GM18505 (cell line): Measurements from ENCODE around the gene DVL1.
"Not testable (repeated sequence)": the region's sequence is repeated elsewhere in the genome, so short reads cannot be mapped to it uniquely, and the experiment has no call there.

Source experiments
- ATAC-seq: cut with Tn5 transposase; IDR thresholded peaks from one replicate; pipeline ENCODE4 v1.9.1; 2021; ENCODE audit not compliant: unreplicated experiment
- POLR2A ChIP-seq: IDR thresholded peaks from 4 replicates; pipeline ENCODE4 v1.6.1; 2011; ENCODE audit warnings: borderline replicate concordance; ENCODE audit not compliant: insufficient read depth, insufficient read length; ENCODE audit errors: extremely low read depth

DVL1 gene

DNA sequence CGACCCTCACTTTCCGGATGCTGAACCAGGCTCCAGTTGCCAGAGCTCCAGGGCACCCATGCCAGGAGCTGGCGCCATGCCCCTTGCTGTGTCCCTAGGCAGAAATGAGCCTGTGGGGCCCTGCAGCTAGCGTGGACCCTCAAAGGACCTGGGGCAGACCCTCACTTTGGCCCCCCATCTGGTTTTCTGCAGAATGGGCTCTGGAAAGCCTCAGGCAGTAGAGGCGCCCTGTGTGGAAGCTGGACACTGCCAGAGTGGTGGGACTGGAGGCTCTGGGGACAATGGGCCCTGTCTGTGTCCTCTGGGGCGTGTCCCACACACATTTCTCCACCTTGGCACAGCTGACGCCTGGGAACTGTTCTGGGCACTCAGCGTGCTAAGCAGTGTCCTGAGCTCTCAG, 32.1 kb upstream of the DVL1 start:
- TF ChIP-seq POLR2A: no peak
- no peak for ATAC-seq

DNA sequence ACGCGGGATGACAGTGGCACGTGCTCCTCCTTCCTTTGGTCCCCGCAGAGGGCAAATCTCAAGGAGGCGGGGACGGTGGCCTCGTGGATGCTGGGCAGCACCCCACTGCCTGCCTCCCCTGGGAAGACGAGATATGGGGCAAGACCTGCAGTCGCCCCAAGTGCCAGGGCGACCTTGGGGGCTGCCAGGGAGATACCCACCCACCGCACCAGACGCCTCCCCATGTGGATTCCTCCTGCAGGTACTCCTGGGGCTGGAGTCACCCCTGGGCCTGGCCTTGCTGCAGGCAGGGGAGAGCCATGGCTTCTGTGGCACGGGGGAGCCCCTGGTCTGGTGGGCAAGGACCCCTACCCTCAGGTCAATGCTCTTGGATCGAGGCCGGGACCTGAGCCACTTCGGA, 31.6 kb upstream of the DVL1 start:
- ATAC-seq: no peak
- TF ChIP-seq POLR2A: no peak

DNA sequence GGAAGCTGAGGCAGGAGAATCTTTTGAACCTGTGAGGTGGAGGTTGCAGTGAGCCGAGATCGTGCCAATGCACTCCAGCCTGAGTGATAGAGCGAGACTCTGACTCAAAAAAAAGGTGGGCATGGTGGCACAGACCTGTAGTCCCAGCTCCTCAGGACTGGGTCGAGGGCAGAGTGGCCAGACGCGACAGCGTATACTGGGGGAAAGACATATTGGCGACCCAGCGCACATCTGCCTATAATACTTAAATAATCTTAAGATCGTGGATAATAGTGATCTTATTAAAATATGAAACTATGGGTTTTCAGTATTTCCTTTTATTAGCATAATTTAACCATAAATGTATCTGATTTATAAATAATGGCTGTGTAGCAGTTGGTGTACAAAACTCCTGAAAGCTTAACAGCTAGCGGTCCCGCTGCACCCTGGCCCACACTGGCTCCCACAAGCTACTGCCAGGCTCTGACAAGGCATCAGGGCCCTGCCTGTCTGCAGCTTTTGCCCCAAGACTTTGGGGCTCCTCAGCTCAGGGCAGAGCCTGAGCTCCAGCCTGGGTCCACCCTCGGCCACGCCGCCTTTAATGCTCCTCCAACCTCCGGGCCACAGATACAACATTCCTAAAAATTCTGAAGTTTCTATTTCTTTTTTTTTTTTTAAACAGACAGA, 28.5 kb upstream of the DVL1 start:
- no peak for TF ChIP-seq POLR2A
- ATAC-seq: no peak

DNA sequence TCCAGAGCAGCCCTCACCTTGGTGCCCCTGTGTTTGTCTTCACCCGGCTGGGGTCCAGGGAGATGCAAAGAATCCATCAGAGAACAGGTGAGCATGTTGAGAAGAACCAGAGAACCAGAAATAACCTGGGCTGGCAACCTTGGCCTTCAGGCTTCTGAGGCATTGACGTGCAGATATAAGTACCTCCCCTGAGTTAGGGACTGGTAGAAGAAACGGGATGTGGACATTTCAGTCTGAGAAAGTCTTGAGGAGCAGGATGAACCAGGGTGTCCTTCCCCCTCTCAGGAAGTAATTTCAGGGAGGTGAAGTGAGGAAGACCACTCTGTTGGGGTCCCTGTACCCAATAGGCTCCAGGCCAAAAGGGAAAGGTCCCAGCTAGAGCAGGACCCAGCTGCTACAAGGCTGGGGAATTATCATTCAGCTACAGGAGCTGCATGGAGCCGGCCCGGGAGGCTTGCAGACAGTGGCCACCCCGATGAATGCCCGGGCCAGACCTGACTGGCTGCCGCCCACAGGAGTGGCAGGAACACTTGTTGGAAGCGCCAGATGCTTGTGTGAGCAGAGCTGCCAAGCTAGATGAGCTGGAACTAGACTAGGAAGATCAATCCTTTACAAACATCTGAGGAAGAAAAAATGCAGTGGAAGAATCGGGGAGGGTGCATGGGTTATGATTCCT, 27.5 kb upstream of the DVL1 start:
- no peak for ATAC-seq
- TF ChIP-seq POLR2A: no peak

DNA sequence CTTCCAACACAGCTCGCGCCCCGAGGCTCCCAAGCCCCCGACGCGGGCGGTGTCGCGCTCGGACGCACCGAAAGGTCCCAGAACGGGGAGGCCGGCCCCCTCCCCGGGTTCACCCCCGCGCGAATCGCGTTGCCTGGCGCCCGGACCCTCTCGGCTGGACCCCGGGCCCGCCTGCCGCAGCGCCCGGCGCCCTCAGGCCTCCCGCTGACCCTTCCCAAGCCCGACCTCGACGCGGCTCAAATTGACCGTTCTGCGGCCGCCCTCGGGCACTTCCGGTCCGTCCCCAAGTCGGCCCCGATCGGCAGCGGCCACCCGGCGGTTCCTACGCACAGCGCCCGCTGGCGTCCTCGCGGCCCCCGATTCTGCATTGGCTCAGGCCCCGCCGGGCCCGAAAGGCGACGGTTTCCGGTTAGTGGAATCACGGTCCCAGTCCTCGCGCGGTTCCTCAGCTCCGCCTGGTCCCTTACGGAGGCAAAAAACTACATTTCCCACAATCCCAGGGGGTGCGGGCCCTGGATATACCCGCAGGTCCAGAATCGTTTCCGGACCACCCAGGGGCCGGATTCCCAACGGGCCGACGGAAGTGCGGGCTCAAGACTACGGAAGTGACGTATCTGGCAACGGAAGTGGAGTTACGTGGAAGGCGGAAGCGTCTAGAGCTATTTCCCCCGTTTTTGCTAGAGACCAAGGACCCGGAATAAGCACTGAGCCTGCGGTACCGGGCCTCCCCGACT, 25.9 kb upstream of the DVL1 start, which contains the start of gene AURKAIP1:
Gene AURKAIP1 (minus strand): TSS at position 279 of the 734 bp plus-strand sequence. CDS start 451 bp downstream, outside the sequence.
- TF ChIP-seq POLR2A: peak; percentile 73
- peak; percentile 73 for ATAC-seq

DNA sequence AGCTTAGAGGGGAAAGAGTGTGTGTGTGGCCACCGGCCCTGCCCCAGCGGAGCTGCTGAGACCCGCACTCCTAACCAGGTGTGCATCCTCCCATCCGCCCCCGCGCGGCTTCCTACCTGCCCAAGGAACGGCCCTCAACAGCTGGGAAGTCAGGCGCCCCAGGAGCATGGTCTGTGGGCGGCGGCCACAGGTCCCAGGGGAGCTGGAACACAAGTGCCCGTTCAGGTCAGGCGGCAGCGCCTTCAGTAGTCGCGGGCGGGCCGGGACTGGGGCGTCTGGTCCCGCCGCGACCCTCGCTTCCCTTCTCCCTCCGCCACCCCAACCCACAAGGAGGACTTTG, 25.3 kb upstream of the DVL1 start:
- no peak for TF ChIP-seq POLR2A
- ATAC-seq: peak; percentile 2

DNA sequence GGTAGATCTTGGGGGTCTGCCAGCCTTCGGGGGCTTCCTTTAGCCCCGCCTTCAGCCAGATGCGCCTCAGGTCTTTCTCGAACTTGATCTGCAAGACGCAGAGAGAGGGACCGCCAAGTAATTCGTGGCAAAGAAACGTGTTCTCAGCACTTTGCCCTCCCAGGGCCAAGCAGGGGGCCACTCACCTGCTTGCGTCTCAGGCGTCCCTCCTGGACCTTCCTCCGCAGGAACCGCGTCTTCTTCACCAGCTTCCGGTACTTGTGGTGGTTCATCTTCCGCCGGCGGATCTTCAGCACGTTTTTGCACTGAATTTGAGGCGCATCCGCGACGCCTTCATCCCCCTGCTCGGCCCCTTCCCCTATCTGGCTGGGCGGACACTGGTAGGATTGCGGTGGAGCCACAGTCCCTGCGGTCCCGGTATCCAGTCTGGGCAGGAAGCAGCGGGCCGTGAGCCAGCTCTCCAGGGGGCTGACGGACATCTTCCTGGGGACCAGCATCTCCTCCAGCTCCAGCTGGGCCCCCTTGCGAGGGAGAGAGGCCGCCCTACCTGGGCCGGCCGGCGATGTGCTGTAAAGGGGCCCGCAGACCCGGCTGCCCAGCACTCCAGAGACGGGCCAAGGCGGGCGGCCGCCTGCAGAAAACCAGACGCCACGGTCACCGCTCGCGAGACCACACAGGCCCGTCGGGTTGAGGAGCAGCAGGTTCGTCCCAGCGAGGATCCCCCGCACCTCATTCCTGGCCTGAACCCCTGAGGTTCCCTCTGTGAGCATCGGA, 24.8 kb upstream of the DVL1 start:
- TF ChIP-seq POLR2A: no peak
- ATAC-seq: no peak

DNA sequence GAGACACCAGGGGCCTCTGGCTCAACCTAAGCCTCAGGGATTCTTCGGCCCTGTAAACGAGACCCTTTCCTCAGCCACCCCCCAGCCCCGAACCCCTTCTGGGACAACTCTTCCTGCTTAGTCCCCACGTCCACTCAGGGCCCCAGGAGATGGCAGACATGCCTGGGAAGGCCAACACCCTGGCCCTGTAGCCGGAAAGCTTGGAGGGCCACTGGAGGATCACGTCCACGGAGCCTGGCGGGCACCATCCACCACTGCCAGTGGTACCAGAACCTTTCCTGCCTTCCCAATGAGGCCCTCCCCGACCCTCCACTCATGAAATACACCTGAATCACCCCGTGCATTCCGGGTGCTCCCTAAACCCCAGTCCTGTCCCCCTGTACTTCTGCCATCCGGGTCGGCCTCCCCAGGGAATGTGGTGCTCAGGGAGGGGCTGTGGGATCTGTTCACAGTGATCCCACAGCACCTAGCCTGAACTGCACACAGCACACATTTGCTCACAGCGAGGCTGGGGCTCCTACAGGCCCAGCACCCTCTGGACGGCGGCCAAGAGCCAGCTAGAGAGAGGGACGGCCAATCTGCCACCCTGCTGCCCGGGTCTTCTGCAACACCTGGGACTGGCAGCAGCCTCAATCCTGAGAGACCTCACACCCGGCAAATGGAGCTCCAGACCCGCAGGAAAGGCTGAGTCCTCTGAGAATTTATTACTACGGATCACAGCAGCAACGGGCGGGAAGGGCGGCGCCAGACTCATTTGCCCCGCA, 24.0 kb upstream of the DVL1 start:
- no peak for ATAC-seq
- no peak for TF ChIP-seq POLR2A

DNA sequence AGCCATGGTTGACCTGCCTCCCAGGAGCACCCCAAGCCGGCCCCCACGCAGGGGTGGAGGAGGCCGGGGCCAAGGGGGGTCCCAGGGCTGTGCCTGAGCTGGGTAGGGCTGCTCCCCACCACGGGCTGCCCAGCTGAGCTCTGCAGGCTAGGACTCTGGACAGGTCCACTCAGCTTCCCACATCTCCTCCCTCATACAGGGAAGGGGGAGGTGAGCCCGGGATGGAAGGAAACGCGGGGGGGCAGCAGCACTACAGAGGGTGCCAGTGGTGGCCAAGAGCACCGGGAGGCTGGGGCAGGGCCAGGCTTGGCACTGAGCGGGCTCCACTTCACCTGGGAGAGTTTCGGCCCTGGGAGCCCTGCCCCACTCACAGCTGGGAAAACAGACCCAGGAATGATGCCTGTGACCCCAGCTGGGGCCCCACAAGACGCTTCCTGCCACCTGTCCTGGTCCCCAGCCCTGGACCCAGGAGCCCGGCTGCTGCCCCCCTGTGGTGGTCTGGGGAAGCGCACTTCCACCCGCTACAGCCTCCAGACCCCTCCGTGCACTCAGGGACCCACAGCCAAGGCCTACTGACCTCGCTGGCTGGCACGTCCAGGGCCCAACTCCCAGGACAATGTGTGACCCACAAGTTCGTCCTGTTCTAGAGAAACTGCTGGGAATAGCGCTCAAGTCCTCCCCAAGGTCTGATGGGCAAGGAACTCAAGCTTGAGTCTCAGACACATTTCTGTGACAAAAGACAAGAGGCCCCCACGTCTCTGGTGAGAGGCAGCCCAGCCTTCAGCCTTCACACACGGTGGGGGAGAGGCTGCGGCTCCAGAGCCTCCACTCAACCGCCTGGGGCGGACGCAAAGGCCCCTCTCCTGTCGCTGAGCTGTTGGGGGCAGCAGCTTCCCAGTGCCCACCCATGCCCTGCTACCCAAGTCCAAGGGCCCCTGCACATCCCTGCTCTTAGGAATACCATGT, 22.8 kb upstream of the DVL1 start:
- no peak for ATAC-seq

DNA sequence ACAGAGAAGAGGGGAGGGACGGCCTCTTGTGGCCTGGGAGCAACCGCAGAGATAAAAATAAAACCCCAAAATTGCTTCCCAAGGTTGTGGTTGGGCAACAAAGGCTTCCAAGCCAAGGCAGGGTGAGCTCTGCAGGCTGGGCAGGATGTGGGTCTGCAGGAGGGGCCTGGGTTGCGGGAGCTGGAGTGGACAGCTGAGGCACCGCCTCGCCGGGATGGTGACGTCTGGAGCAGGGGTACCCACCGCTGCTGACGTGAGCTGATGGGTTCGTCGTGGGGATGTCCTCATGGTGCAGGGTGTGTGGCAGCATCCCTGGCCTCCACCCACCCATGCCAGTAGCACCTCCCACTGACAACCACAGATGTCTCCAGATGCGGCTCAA, 22.1 kb upstream of the DVL1 start:
- no peak for TF ChIP-seq POLR2A

More for the DNA sequence above, 22.8 kb upstream of the DVL1 start:
- no peak for TF ChIP-seq POLR2A

DNA sequence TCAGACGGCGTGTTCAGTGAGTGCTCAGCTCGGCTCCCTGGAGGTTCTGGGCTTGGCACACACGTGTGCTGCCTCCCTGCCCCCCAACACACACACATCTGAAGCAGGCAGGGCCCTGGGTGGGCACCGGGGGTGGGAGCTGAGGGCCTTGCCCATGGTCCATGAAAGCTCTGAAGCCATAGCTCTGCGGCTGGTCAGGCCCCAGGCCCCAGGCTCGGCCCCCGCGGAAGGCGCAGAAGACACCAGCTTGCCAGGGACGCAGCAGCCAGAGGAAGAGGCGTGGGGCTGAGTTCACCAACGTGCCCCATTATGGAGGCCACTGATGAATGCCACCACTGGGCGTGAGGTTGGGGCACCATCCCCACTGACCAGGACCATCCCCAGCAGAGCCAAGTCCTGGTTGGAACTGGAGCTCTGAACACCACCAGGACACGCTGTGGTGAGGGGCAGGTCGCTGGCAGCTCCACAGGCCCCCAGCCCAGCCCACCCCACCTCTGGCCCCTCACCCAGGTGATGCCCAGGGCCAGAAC, 21.6 kb upstream of the DVL1 start:
- TF ChIP-seq POLR2A: no peak
- no peak for ATAC-seq

More for the DNA sequence above, 22.1 kb upstream of the DVL1 start:
- ATAC-seq: no peak

DNA sequence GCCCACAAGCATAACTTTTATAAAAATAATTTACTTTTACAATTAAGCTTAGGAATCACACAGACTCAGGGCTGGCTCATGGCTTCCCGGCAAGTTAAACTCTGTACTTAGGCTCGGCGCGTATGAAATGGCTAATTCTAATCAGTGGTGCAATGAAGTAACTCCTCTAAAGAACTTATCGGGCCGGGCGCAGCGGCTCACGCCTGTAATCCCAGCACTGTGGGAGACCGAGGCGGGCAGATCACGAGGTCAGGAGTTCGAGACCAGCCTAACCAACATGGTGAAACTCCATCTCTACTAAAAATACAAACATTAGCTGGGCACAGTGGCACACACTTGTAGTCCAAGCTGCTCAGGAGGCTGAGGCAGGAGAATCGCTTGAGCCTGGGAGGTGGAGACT, 20.9 kb upstream of the DVL1 start:
- not testable (repeated sequence) for ATAC-seq
